ENCODE data around the gene ZFAND5. TPM values are rescaled to one million over a fixed set of nuclear protein-coding genes. Genes with fewer than 3 reads are reported as not detected.

ZFAND5 gene
- total RNA-seq, 1 donor from 2014 or later: 215 TPM

DNA sequence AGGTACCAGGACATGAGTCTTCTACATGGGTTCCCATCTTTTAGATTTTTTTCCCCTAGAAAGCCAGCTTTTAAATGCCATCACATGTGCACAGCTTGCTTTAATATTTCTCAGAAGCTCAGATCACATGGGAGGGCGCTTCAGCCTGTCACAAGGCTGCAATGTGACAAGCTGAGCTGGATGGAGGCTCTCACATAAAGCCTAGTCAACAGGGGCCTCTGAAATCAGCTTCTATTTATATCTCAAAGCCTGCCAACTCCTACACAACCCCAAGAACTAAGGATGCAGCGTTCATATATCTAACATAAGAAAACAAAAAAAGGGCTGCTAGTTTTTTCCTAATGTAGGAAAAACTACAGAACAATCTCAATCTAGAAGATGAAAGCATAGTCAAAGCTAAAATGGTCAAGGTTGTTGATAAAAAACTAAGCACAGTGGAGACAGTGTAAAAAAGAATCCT is 2.3 kb downstream of the ZFAND5 start:
- H3K27me3 Mint-ChIP-seq (ENCODE audit: low read depth): no peaks in the 10 kb centered on the region
- TF ChIP-seq, protein P1, sequence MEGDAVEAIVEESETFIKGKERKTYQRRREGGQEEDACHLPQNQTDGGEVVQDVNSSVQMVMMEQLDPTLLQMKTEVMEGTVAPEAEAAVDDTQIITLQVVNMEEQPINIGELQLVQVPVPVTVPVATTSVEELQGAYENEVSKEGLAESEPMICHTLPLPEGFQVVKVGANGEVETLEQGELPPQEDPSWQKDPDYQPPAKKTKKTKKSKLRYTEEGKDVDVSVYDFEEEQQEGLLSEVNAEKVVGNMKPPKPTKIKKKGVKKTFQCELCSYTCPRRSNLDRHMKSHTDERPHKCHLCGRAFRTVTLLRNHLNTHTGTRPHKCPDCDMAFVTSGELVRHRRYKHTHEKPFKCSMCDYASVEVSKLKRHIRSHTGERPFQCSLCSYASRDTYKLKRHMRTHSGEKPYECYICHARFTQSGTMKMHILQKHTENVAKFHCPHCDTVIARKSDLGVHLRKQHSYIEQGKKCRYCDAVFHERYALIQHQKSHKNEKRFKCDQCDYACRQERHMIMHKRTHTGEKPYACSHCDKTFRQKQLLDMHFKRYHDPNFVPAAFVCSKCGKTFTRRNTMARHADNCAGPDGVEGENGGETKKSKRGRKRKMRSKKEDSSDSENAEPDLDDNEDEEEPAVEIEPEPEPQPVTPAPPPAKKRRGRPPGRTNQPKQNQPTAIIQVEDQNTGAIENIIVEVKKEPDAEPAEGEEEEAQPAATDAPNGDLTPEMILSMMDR (IDR thresholded peaks at IDR 0.05; ENCODE audit: unreplicated experiment): no peak
- H3K4me1 Mint-ChIP-seq: peaks cover 59% of the 10 kb centered on the region
- H3K4me3 Mint-ChIP-seq: peak overlapping the region; percentile 94
- H3K36me3 Mint-ChIP-seq: peaks cover 21% of the 10 kb centered on the region
- no peaks in the 10 kb centered on the region for H3K9me3 Mint-ChIP-seq
- no peak for DNase-seq (ENCODE audit: low spot score in 2 of 2, unreplicated experiment in 2 of 2)
- peak overlapping the region; percentile 96 for H3K27ac Mint-ChIP-seq

DNA sequence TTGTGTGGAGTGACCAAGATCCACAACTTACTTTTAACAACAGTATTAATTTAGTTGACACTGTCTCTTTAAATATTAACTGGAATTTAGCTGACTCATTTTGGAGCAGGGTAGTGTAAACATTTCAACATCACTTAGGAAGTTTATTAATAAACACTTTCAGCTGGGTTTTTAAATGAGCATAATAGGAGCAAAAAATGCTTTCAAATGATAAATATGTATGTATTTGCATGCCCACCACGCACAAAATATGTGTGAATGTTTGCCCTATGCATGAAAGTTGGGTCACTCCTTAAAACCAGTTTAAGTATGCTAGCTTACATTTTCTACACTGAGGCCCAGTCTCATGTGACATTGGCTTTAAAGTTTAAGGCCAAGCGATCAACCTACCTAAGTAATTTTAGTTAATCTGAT is 2.9 kb downstream of the ZFAND5 start:
- peak overlapping the region; percentile 94 for H3K4me3 Mint-ChIP-seq
- TF ChIP-seq, protein P1 (IDR thresholded peaks at IDR 0.05; ENCODE audit: unreplicated experiment): no peak
- no peaks in the 10 kb centered on the region for H3K27me3 Mint-ChIP-seq (ENCODE audit: low read depth)
- no peak for DNase-seq (ENCODE audit: low spot score in 2 of 2, unreplicated experiment in 2 of 2)
- no peaks in the 10 kb centered on the region for H3K9me3 Mint-ChIP-seq
- H3K4me1 Mint-ChIP-seq: peaks cover 65% of the 10 kb centered on the region
- H3K27ac Mint-ChIP-seq: peak overlapping the region; percentile 96
- H3K36me3 Mint-ChIP-seq: peaks cover 22% of the 10 kb centered on the region

DNA sequence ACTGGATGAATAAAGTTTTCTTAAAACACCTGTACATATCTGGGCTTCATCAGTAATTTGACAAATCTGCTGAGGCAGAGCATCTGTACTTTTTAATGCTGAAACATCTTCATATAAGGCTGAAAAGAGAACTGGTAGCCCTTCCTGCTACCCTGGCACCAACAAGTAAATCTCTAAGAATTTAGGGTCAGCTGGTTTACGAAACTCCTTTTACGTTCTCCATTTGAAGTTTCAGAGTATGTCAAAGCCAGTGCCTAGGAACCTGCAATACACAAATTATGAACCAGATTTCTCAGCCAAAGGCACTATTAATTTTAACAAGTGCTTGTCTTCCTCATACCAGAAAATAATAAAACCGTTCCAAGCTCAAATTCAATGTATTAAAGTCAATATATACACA is 3.8 kb downstream of the ZFAND5 start:
- H3K27me3 Mint-ChIP-seq (ENCODE audit: low read depth): no peaks in the 10 kb centered on the region

DNA sequence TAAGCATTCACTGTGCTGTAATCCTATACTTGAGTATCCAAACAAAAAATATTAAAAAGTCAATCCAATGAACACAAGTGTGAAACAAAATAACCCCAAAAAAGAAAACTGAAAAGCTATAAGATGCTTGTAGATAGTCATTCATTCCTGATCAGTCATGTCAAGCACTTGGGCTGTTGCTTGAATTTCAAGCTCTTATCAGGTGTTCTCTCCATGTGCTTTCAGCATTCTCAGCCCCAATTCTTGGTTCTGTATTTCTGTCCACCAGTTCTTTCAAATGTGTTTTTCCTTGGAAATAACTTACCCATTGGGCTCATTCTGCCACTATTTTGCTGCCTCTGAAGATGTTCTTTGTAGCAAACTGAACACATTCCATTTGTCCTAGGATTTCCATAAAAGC is 4.7 kb downstream of the ZFAND5 start:
- no peaks in the 10 kb centered on the region for H3K9me3 Mint-ChIP-seq
- H3K27ac Mint-ChIP-seq: peak overlapping the region; percentile 12
- peaks cover 73% of the 10 kb centered on the region for H3K4me1 Mint-ChIP-seq
- TF ChIP-seq, protein P1 (IDR thresholded peaks at IDR 0.05; ENCODE audit: unreplicated experiment): no peak
- H3K4me3 Mint-ChIP-seq: no peak overlapping the region
- no peak for DNase-seq (ENCODE audit: low spot score in 2 of 2, unreplicated experiment in 2 of 2)
- peaks cover 38% of the 10 kb centered on the region for H3K36me3 Mint-ChIP-seq
- no peaks in the 10 kb centered on the region for H3K27me3 Mint-ChIP-seq (ENCODE audit: low read depth)

More for the DNA sequence above, 3.8 kb downstream of the ZFAND5 start:
- TF ChIP-seq, protein P1 (IDR thresholded peaks at IDR 0.05; ENCODE audit: unreplicated experiment): no peak
- DNase-seq (ENCODE audit: low spot score in 2 of 2, unreplicated experiment in 2 of 2): no peak
- H3K27ac Mint-ChIP-seq: peak overlapping the region; percentile 59
- H3K4me3 Mint-ChIP-seq: peak overlapping the region; percentile 29
- H3K9me3 Mint-ChIP-seq: no peaks in the 10 kb centered on the region
- H3K4me1 Mint-ChIP-seq: peaks cover 74% of the 10 kb centered on the region
- H3K36me3 Mint-ChIP-seq: peaks cover 30% of the 10 kb centered on the region

DNA sequence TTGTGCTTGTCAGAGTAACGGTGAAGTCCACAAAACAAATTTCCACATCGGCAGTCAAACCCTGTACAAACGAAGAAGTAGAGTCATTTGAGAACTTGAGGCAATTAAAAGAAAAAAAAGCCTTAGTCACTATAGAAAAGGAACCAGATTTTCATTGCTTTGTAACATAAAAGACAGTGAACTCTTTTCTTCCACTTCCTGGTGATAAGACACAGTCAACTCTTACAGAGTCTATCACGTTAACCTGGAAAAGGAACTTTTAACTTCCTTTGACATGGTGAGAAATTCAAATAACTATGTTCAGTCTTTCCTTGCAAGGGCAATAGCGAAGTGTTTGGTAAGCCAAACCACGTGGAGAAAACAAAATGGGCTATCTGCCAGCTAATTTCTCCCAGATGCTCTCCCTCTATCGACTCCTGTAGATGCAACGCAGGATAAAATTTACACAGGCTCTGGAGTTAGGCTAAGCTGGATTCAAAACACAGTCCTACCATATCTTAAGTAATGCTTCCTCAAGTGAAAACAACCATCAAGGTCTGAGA is 8.9 kb downstream of the ZFAND5 start:
- no peaks in the 10 kb centered on the region for H3K27me3 Mint-ChIP-seq (ENCODE audit: low read depth)
- H3K27ac Mint-ChIP-seq: peak overlapping the region; percentile 83
- TF ChIP-seq, protein P1 (IDR thresholded peaks at IDR 0.05; ENCODE audit: unreplicated experiment): no peak
- H3K4me1 Mint-ChIP-seq: peaks cover 52% of the 10 kb centered on the region
- peaks cover 53% of the 10 kb centered on the region for H3K36me3 Mint-ChIP-seq
- H3K4me3 Mint-ChIP-seq: no peak overlapping the region
- DNase-seq (ENCODE audit: low spot score in 2 of 2, unreplicated experiment in 2 of 2): no peak
- no peaks in the 10 kb centered on the region for H3K9me3 Mint-ChIP-seq

Data from mesothelial cell of epicardium (in vitro differentiated cells).